Adrenal gland (tissue), 5 donors: ENCODE data around the gene DPP10.

Source experiments
- CTCF ChIP-seq, 6 experiments: fragments of 450-650 bp in 4 of 6; fragments of 200-600 bp in 2 of 6; sonication (generic) in 1 of 6; IDR thresholded peaks; 1 replicate in 5 of 6; 2 replicates in 1 of 6; pipeline versions ENCODE4 v1.5.1 to v1.8.0; 2016 to 2021; ENCODE audit warnings: antibody characterized with exemption in 6 of 6, mild to moderate bottlenecking in 2 of 6, moderate library complexity in 1 of 6
- POLR2A ChIP-seq, 2 donors: fragments of 450-650 bp; IDR thresholded peaks; one replicate each; pipeline ENCODE4 v1.6.1; 2017; ENCODE audit warnings: antibody characterized with exemption in 2 of 2, mild to moderate bottlenecking in 2 of 2, moderate library complexity in 1 of 2
- donor health status: DM: no; HTN: no; CAD: no.

GRCh38 chr2:114960389-114960788, 517.9 kb downstream of the DPP10 start:
- TF ChIP-seq POLR2A (IDR thresholded peaks at IDR 0.05): no peak
- TF ChIP-seq CTCF (IDR thresholded peaks at IDR 0.05): no peak
